CD8-positive, alpha-beta memory T cell (primary cell): ENCODE data around the gene TNIP1. TPM values are rescaled to one million over a fixed set of nuclear protein-coding genes. Genes with fewer than 3 reads are reported as not detected.

ENCODE experiments used
- CTCF ChIA-PET: fragments of 350-600 bp; sonication (Branson Sonifier 250); formaldehyde crosslinking; loops from one replicate; lab custom pipeline; 2021; ENCODE audit warnings: antibody characterized with exemption; lab: Charles Lee
- POLR2A ChIA-PET: fragments of 350-600 bp; sonication (Branson Sonifier 250); formaldehyde crosslinking; loops from one replicate; lab custom pipeline; 2021; ENCODE audit warnings: antibody characterized with exemption; lab: Charles Lee
- DNase-seq, 5 donors: peaks; one replicate each; pipeline versions ENCODE4 v3.0.0 to v3.0.0-alpha.2; 2020 to 2022; ENCODE audit warnings: mixed read lengths in 1 of 5
- H3K27ac ChIP-seq: one replicate; pipeline ENCODE4 v1.7.0; 2013; ENCODE audit warnings: low read depth, mild to moderate bottlenecking, low read length, moderate library complexity
- H3K27me3 ChIP-seq: 2 replicates; pipeline ENCODE4 v1.7.0; 2013; ENCODE audit warnings: low read length, mild to moderate bottlenecking; ENCODE audit not compliant: insufficient read depth, poor library complexity, severe bottlenecking
- H3K36me3 ChIP-seq: 2 replicates; pipeline ENCODE4 v1.7.0; 2013; ENCODE audit warnings: mild to moderate bottlenecking, low read length, moderate library complexity; ENCODE audit not compliant: insufficient read depth
- H3K4me1 ChIP-seq: 2 replicates; pipeline ENCODE4 v1.7.0; 2013; ENCODE audit warnings: mild to moderate bottlenecking, low read length, moderate library complexity; ENCODE audit not compliant: insufficient read depth
- H3K4me3 ChIP-seq: 2 replicates; pipeline ENCODE4 v1.7.0; 2013; ENCODE audit warnings: mild to moderate bottlenecking, low read length
- H3K9me3 ChIP-seq: 2 replicates; pipeline ENCODE4 v1.7.0; 2013; ENCODE audit warnings: mild to moderate bottlenecking, low read length
- H3K27ac Mint-ChIP-seq, 8 donors: one replicate each; pipeline ENCODE4 v1.8.0; 2020 to 2021; ENCODE audit warnings: mixed read lengths in 8 of 8, mild to moderate bottlenecking in 6 of 8, inconsistent platforms in 3 of 8, moderate library complexity in 3 of 8
- H3K27me3 Mint-ChIP-seq, 2 donors: one replicate each; pipeline ENCODE4 v1.8.0; 2020 to 2021; ENCODE audit warnings: mixed read lengths in 2 of 2, mild to moderate bottlenecking in 1 of 2, moderate library complexity in 1 of 2
- H3K36me3 Mint-ChIP-seq, 3 donors: one replicate each; pipeline ENCODE4 v1.8.0; 2020 to 2021; ENCODE audit warnings: mixed read lengths in 3 of 3, inconsistent platforms in 1 of 3, mild to moderate bottlenecking in 1 of 3
- H3K4me1 Mint-ChIP-seq, 3 donors: one replicate each; pipeline ENCODE4 v1.8.0; 2020 to 2021; ENCODE audit warnings: mixed read lengths in 3 of 3, inconsistent platforms in 1 of 3, mild to moderate bottlenecking in 1 of 3
- H3K4me3 Mint-ChIP-seq, 7 donors: one replicate each; pipeline ENCODE4 v1.8.0; 2020 to 2021; ENCODE audit warnings: mixed read lengths in 7 of 7, mild to moderate bottlenecking in 6 of 7, moderate library complexity in 4 of 7, inconsistent platforms in 2 of 7
- H3K9me3 Mint-ChIP-seq, 5 donors: one replicate each; pipeline ENCODE4 v1.8.0; 2020 to 2022; ENCODE audit warnings: mixed read lengths in 5 of 5, mild to moderate bottlenecking in 3 of 5, moderate library complexity in 2 of 5, inconsistent platforms in 1 of 5
- polyA plus RNA-seq: library from polyadenylated mRNA; unstranded; fragments of 300-500 nt; fragmentation: Illumina TruSeq; gene quantifications from one replicate; pipeline ENCODE4 v1.2.3, GENCODE V29; 2021
- total RNA-seq, 2 experiments: library from RNA; stranded (reverse); gene quantifications; one replicate each; pipeline ENCODE4 v1.2.3, GENCODE V29; 2021

Gene TNIP1
- total and polyA plus RNA-seq, 3 experiments from 2014 or later = 62.4 to 213 (median 212) TPM

DNA sequence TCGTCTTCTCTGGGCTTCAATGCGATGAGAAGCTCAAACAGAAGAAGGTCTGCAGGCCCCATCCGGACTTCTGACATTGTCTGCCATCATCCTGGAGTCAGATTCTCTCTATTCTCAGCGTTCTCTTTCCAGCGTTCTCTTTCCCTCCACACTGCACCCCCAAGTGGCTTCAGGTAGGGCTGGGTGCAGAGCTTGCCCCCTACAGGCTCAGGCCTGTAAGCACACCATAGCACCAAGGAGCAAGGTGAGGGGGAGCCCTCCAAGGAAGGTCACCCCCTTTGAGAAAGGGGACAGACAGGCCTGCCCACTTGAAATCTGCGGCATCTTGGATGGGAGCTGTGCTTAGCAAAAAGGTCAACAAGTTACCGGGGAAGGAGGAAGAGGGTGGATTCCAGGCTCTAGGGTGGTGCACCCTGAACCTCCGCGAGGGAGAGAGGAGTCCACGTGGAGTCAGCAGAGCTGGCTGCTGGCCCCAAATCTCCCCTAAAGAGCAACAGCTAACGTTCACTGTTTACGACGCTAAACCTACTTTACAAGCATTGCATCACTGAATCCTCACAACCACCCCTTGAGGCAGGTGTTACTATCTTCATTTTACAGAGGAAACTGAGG lies 32.9 kb downstream of the TNIP1 start:
- no peaks in the 10 kb centered on the region for H3K9me3 Mint-ChIP-seq
- H3K36me3 ChIP-seq = peaks cover 72% of the 10 kb centered on the region
- no peaks in the 10 kb centered on the region for H3K27me3 ChIP-seq
- peak in 2 of 5 donors; percentile 17 to 55 for DNase-seq
- H3K27ac Mint-ChIP-seq = peak overlapping the region in 1 of 8 donors; percentile 5
- no peak overlapping the region for H3K4me3 Mint-ChIP-seq
- H3K27me3 Mint-ChIP-seq = no peaks in the 10 kb centered on the region
- ChIA-PET POLR2A (interaction anchor here (0.6 kb wide), 1 partner anchor 70 kb away, joined by 6 read pairs; no protein-coding TSS in a partner anchor), CTCF (interaction anchor here (0.7 to 14.1 kb wide), 14 partner anchors 9 to 487 kb away, joined by 3 to 267 read pairs (median 4); no protein-coding TSS in a partner anchor)
- peaks cover 5 to 16% (median 11%) of the 10 kb centered on the region in 3 donors for H3K4me1 Mint-ChIP-seq
- no peaks in the 10 kb centered on the region for H3K9me3 ChIP-seq
- peaks cover 8 to 92% (median 39%) of the 10 kb centered on the region in 3 donors for H3K36me3 Mint-ChIP-seq
- no peak overlapping the region for H3K27ac ChIP-seq
- no peak overlapping the region for H3K4me3 ChIP-seq
- no peaks in the 10 kb centered on the region for H3K4me1 ChIP-seq

DNA sequence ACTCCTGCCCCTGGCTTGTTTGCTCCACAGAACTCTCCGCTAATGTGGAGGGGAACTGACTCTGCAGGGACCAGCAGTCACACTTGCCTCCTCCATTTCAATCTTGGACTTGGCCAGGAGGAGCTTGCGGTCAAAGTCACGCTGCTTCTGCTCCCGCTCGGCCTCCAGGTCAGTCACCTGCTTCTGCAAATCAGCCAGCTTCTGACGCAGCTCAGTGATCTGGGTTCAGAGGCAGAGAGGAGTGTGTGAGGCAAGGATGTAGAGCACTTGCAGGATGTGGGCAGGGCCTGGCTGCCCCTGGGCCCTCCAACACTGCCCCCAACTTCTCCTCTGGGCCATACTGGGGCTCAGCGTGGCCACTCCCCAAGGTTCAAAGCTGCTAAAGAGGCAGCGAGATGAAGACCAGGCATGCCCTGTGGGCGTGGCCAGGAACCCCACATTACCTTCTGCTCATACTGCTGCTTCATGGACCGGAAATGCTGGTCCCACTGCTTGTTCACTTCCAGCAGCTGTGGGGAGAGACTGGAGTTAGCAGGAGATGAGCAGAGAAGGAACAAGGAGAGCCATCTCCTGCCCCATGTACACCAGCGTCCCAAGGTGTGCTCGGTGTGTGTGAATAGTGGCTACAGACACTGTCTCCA lies 38.3 kb downstream of the TNIP1 start:
- Histone ChIP-seq H3K27me3 (no peaks in the 10 kb centered on the region), H3K4me1 (no peaks in the 10 kb centered on the region), H3K27ac (no peak overlapping the region), H3K36me3 (peaks cover 86% of the 10 kb centered on the region), H3K9me3 (no peaks in the 10 kb centered on the region), H3K4me3 (no peak overlapping the region)
- H3K27me3 Mint-ChIP-seq = no peaks in the 10 kb centered on the region
- H3K9me3 Mint-ChIP-seq = no peaks in the 10 kb centered on the region
- CTCF ChIA-PET = interaction anchor here (1.0 to 2.0 kb wide), 2 partner anchors 9 to 196 kb away, joined by 4 read pairs; no protein-coding TSS in a partner anchor
- no peak overlapping the region for H3K27ac Mint-ChIP-seq
- DNase-seq = no peak
- no peak overlapping the region for H3K4me3 Mint-ChIP-seq
- peaks cover 10 to 96% (median 32%) of the 10 kb centered on the region in 3 donors for H3K36me3 Mint-ChIP-seq
- POLR2A ChIA-PET = no interaction called here
- peaks cover 2 to 5% (median 5%) of the 10 kb centered on the region in 3 donors for H3K4me1 Mint-ChIP-seq

DNA sequence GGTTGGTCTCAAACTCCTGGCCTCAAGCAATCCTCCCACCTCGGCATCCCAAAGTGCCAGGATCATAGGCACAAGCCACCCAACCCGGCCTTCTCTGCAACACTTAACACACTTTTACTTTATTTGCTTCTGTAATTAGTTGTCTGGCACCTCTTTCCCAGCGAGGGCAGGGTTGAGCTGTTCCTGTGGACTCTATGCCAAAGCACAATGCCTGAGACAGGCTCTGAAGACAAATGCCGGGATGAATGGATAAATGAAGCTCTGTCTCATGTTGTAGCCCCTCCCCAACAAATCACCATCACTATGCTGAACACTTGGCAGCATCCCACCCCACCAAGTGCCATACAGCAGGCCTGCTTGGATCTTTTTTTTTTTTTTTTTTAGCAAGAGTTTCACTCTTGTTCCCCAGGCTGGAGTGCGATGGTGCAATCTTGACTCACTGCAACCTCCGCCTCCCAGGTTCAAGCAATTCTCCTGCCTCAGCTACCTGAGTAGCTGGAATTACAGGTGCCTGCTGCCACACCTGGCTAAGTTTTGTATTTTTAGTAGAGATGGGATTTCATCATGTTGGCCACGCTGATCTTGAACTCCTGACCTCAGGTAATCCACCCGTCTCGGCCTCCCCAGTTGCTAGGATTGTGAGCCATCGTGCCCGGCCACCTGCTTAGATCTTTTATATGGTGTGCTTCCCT lies 39.1 kb downstream of the TNIP1 start:
- POLR2A ChIA-PET = no interaction called here
- Mint-ChIP-seq H3K36me3 (peaks cover 14 to 96% (median 31%) of the 10 kb centered on the region in 3 donors), H3K27ac (peak overlapping the region in 1 of 8 donors; percentile 70), H3K4me1 (peaks cover 0 to 2% (median 0%) of the 10 kb centered on the region in 3 donors), H3K9me3 (no peaks in the 10 kb centered on the region), H3K27me3 (no peaks in the 10 kb centered on the region), H3K4me3 (no peak overlapping the region)
- Histone ChIP-seq H3K27ac (no peak overlapping the region), H3K9me3 (no peaks in the 10 kb centered on the region), H3K36me3 (peaks cover 86% of the 10 kb centered on the region), H3K27me3 (no peaks in the 10 kb centered on the region), H3K4me1 (no peaks in the 10 kb centered on the region), H3K4me3 (no peak overlapping the region)
- no peak for DNase-seq
- CTCF ChIA-PET = interaction anchor here (1.0 to 2.0 kb wide), 4 partner anchors 10 to 197 kb away, joined by 3 to 7 read pairs (median 4); no protein-coding TSS in a partner anchor

DNA sequence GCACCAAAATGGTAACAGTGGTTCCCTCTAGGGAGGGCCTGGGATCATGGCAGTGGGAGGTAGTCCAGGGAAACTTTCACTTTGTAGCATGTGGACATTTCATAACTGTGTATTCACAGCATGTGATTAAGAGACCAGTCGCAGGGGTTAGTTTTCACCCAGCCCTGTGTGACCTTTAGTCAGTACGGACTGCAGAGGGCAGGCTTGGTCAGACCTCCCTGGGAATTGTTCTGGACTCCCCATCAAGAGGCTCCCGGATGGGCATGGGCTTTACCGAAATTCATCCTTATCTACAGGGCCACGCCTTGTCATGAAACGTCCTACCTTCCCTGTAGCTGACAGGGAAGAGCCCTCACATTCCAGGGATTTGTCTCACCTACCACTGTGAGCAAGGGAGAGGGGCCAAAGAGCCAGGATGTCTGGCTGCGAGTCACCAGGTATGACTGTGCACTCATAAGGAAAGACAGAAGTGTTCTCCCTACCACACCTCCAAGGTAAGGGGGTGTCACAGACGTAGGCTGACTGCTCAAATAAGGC lies 40.6 kb downstream of the TNIP1 start:
- CTCF ChIA-PET = interaction anchor here (1.6 kb wide), 1 partner anchor 75 kb away, joined by 7 read pairs; no protein-coding TSS in a partner anchor
- Histone ChIP-seq H3K36me3 (peaks cover 88% of the 10 kb centered on the region), H3K27me3 (no peaks in the 10 kb centered on the region), H3K4me3 (no peak overlapping the region), H3K27ac (no peak overlapping the region), H3K9me3 (no peaks in the 10 kb centered on the region), H3K4me1 (no peaks in the 10 kb centered on the region)
- Mint-ChIP-seq H3K4me3 (no peak overlapping the region), H3K27ac (peak overlapping the region in 1 of 8 donors; percentile 36), H3K36me3 (peaks cover 14 to 97% (median 30%) of the 10 kb centered on the region in 3 donors), H3K9me3 (no peaks in the 10 kb centered on the region), H3K4me1 (peaks cover 0 to 2% (median 0%) of the 10 kb centered on the region in 3 donors), H3K27me3 (no peaks in the 10 kb centered on the region)
- POLR2A ChIA-PET = no interaction called here
- no peak for DNase-seq

DNA sequence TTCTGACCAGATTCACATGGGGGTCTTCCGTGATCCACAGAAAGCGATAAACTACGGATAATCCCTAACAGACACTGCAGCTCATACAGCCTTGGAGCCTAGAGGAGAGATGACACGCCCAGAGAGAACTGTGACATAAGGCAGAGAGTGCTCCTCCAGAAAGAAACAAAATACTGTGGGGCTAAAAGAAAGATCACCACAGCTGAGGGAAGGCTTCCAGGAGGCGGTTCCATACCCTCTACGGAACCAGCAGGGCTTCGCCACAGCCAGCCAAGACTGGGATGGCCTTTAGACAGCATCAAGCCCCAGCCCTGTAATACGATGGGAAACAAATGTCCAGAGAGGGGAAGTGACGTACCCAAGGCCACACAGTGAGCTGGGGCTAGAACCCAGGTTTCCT lies 41.2 kb downstream of the TNIP1 start:
- no peaks in the 10 kb centered on the region for H3K27me3 ChIP-seq
- CTCF ChIA-PET = no interaction called here
- Mint-ChIP-seq H3K4me1 (peaks cover 0 to 2% (median 0%) of the 10 kb centered on the region in 3 donors), H3K27ac (peak overlapping the region in 1 of 8 donors; percentile 36), H3K4me3 (no peak overlapping the region), H3K9me3 (no peaks in the 10 kb centered on the region), H3K27me3 (no peaks in the 10 kb centered on the region), H3K36me3 (peaks cover 13 to 97% (median 28%) of the 10 kb centered on the region in 3 donors)
- H3K4me3 ChIP-seq = no peak overlapping the region
- peaks cover 93% of the 10 kb centered on the region for H3K36me3 ChIP-seq
- no peak for DNase-seq
- H3K9me3 ChIP-seq = no peaks in the 10 kb centered on the region
- no peaks in the 10 kb centered on the region for H3K4me1 ChIP-seq
- POLR2A ChIA-PET = no interaction called here
- no peak overlapping the region for H3K27ac ChIP-seq

DNA sequence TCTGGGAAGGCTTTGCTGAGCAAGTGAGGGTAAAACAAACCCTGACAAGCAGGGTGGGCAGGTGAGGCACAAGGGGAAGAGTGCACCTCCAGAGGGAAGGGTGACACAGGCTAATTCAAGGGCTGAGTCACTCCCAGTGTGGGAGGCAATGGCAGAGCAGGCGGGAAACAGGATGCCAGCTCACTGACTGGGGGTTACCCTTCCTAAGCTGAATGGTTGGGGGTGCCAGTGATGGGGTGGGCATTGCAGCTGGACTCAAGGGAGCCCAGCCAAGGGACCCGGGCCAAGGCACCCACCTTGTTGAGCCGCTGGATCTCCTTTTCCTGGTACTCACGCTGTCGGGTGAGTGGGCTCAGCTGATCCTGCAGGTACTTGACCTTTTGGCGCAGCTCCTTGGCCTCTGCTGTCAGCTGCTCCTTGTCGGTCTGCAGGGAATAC lies 42.0 kb downstream of the TNIP1 start:
- peak overlapping the region in 1 of 8 donors; percentile 89 for H3K27ac Mint-ChIP-seq
- peaks cover 0 to 2% (median 0%) of the 10 kb centered on the region in 3 donors for H3K4me1 Mint-ChIP-seq
- H3K4me1 ChIP-seq = no peaks in the 10 kb centered on the region
- H3K36me3 ChIP-seq = peaks cover 98% of the 10 kb centered on the region
- no peaks in the 10 kb centered on the region for H3K27me3 ChIP-seq
- H3K36me3 Mint-ChIP-seq = peaks cover 10 to 99% (median 31%) of the 10 kb centered on the region in 3 donors
- DNase-seq = no peak
- H3K9me3 ChIP-seq = no peaks in the 10 kb centered on the region
- no peak overlapping the region for H3K4me3 ChIP-seq
- POLR2A ChIA-PET = no interaction called here
- H3K9me3 Mint-ChIP-seq = no peaks in the 10 kb centered on the region
- H3K4me3 Mint-ChIP-seq = no peak overlapping the region
- CTCF ChIA-PET = interaction anchor here (1.1 to 1.6 kb wide), 2 partner anchors 9 to 77 kb away, joined by 3 to 4 read pairs; no protein-coding TSS in a partner anchor
- no peak overlapping the region for H3K27ac ChIP-seq
- no peaks in the 10 kb centered on the region for H3K27me3 Mint-ChIP-seq

DNA sequence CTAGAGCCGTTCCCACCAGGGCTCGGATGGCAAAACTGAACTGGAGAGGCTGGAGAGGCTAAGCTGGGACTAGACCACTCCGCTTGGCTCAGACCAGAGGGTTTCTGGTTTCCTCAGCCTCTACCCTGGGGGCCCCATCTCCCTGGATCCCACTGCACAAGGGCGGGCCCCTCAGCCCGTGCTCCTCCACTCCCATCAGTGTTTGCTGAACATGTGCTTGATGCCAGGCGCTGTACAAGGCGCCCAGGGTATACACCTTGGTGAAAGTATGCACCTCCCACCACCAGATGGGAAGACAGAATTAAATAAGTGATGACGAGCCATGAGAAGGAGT lies 42.5 kb downstream of the TNIP1 start:
- no peaks in the 10 kb centered on the region for H3K27me3 ChIP-seq
- H3K27ac ChIP-seq = no peak overlapping the region
- H3K4me3 Mint-ChIP-seq = no peak overlapping the region
- ChIA-PET CTCF (interaction anchor here (1.1 to 1.6 kb wide), 2 partner anchors 10 to 77 kb away, joined by 3 to 4 read pairs; no protein-coding TSS in a partner anchor), POLR2A (no interaction called here)
- no peak for DNase-seq
- H3K36me3 Mint-ChIP-seq = peaks cover 10 to 99% (median 29%) of the 10 kb centered on the region in 3 donors
- H3K9me3 Mint-ChIP-seq = no peaks in the 10 kb centered on the region
- no peak overlapping the region for H3K4me3 ChIP-seq
- no peaks in the 10 kb centered on the region for H3K4me1 ChIP-seq
- peak overlapping the region in 1 of 8 donors; percentile 89 for H3K27ac Mint-ChIP-seq
- H3K4me1 Mint-ChIP-seq = peaks cover 0 to 2% (median 0%) of the 10 kb centered on the region in 3 donors
- no peaks in the 10 kb centered on the region for H3K27me3 Mint-ChIP-seq
- peaks cover 95% of the 10 kb centered on the region for H3K36me3 ChIP-seq
- H3K9me3 ChIP-seq = no peaks in the 10 kb centered on the region
